HepG2 (cell line): ENCODE measurements around the gene PRPSAP1. TPM values are rescaled to one million over a fixed set of nuclear protein-coding genes. Genes with fewer than 3 reads are reported as not detected.
A peak's percentile ranks its signal among the peaks of the same experiment; 100 is the strongest.

ENCODE experiments used
- ATF4 ChIP-seq, 2 experiments: fragments of 450-650 bp in 1 of 2; sonication (generic) in 1 of 2; formaldehyde crosslinking; IDR thresholded peaks; 2 replicates each; pipeline versions ENCODE4 v1.5.0 to v1.8.0; 2020 to 2022; ENCODE audit warnings: mild to moderate bottlenecking in 1 of 2, missing genetic modification reagents in 1 of 2
- BRF2 ChIP-seq: sonication (generic); formaldehyde crosslinking; IDR thresholded peaks from 2 replicates; pipeline ENCODE4 v1.8.1; 2022; ENCODE audit warnings: mild to moderate bottlenecking, missing genetic modification reagents
- CREB1 ChIP-seq, 2 experiments: fragments of 450-650 bp in 1 of 2; IDR thresholded peaks; 2 replicates each; pipeline ENCODE4 v1.6.1; 2016 to 2017; ENCODE audit warnings: control low read depth in 1 of 2, mild to moderate bottlenecking in 1 of 2, missing compliant biosample characterization in 1 of 2, missing genetic modification characterization in 1 of 2
- EP300 ChIP-seq, 3 experiments: sonication (generic) in 1 of 3; formaldehyde crosslinking in 1 of 3; IDR thresholded peaks; 2 replicates each; pipeline versions ENCODE4 v1.5.1 to v1.6.1; 2011 to 2020; ENCODE audit warnings: low read depth in 2 of 3, low read length in 2 of 3, borderline replicate concordance in 1 of 3, improper control_type of control experiment in 1 of 3, mild to moderate bottlenecking in 1 of 3, missing genetic modification reagents in 1 of 3, moderate library complexity in 1 of 3
- HNRNPK ChIP-seq: fragments of 200-400 bp; formaldehyde crosslinking; IDR thresholded peaks from 2 replicates; pipeline ENCODE4 v1.6.1; 2018; ENCODE audit warnings: low read length, low read depth, moderate library complexity, mild to moderate bottlenecking; ENCODE audit not compliant: poor library complexity, severe bottlenecking
- KDM2A ChIP-seq: sonication (generic); formaldehyde crosslinking; IDR thresholded peaks from 2 replicates; pipeline ENCODE4 v1.4.0; 2020; ENCODE audit warnings: low read depth, missing genetic modification reagents, borderline replicate concordance
- MATR3 ChIP-seq: sonication (generic); formaldehyde crosslinking; IDR thresholded peaks from 2 replicates; pipeline ENCODE4 v1.4.0; 2020; ENCODE audit warnings: missing genetic modification reagents
- NRL ChIP-seq: sonication (generic); formaldehyde crosslinking; IDR thresholded peaks from 2 replicates; pipeline ENCODE4 v1.5.0; 2020; ENCODE audit warnings: missing genetic modification reagents, mild to moderate bottlenecking, moderate library complexity, borderline replicate concordance
- PTBP1 ChIP-seq: fragments of 200-400 bp; formaldehyde crosslinking; IDR thresholded peaks from 2 replicates; pipeline ENCODE4 v1.6.1; 2018; ENCODE audit warnings: low read length, low read depth; ENCODE audit not compliant: poor library complexity, severe bottlenecking
- SIN3B ChIP-seq: fragments of 150-350 bp; IDR thresholded peaks from 2 replicates; pipeline ENCODE4 v1.6.1; 2014; ENCODE audit warnings: low read length
- TEAD3 ChIP-seq: optimal IDR thresholded peaks from 2 replicates; pipeline ENCODE3; 2016; ENCODE audit warnings: borderline replicate concordance
- TRIM24 ChIP-seq: sonication (generic); formaldehyde crosslinking; IDR thresholded peaks from 2 replicates; pipeline ENCODE4 v1.8.0; 2022; ENCODE audit warnings: mild to moderate bottlenecking, missing genetic modification reagents
- ZFP36 ChIP-seq: fragments of 150-350 bp; IDR thresholded peaks from 2 replicates; pipeline ENCODE4 v1.6.1; 2018; ENCODE audit warnings: borderline replicate concordance, low read length, low read depth; ENCODE audit not compliant: partially characterized antibody
- ZNF234 ChIP-seq: sonication (generic); formaldehyde crosslinking; conservative IDR thresholded peaks from 2 replicates; pipeline ENCODE4 v1.5.1; 2020; ENCODE audit warnings: mild to moderate bottlenecking, missing genetic modification reagents
- ZNF318 ChIP-seq: sonication (generic); formaldehyde crosslinking; IDR thresholded peaks from 2 replicates; pipeline ENCODE4 v1.4.0; 2020; ENCODE audit warnings: mild to moderate bottlenecking, missing genetic modification reagents
- ZNF615 ChIP-seq: sonication (generic); formaldehyde crosslinking; IDR thresholded peaks from 2 replicates; pipeline ENCODE4 v1.5.0; 2020; ENCODE audit warnings: mild to moderate bottlenecking, missing genetic modification reagents, borderline replicate concordance
- ZNF691 ChIP-seq: sonication (generic); formaldehyde crosslinking; IDR thresholded peaks from 2 replicates; pipeline ENCODE4 v1.4.0; 2020; ENCODE audit warnings: missing genetic modification reagents, low read depth, mild to moderate bottlenecking, borderline replicate concordance
- polyA plus RNA-seq, 8 experiments: library from polyadenylated mRNA; depleted of rRNA in 3 of 8; stranded (reverse) in 7 of 8; unstranded in 1 of 8; fragments of >200 nt; fragmentation: Illumina TruSeq in 4 of 8; extraction: Trizol in 4 of 8; gene quantifications; 2 replicates each; pipeline versions ENCODE4 v1.2.1 to v1.2.3, GENCODE V29; 2011 to 2016; ENCODE audit warnings: low read depth in 4 of 8, missing spikeins in 1 of 8, mixed read lengths in 1 of 8; ENCODE audit not compliant: insufficient read depth in 1 of 8
- total RNA-seq, 5 experiments: library from RNA; depleted of rRNA; stranded (reverse); fragments of >200 nt; fragmentation: Illumina TruSeq; extraction: Trizol; gene quantifications; 2 replicates each; pipeline ENCODE4 v1.2.3, GENCODE V29; 2016; ENCODE audit warnings: low read depth in 1 of 5

The PRPSAP1 gene
- total and polyA plus RNA-seq, 2 of the 13 experiments (the other 11 are each of a cell fraction or from before 2014, with no cell fraction given), result 91.1 to 314 TPM

GRCh38 chr17:76379646-76380376 is 26.1 kb upstream of the PRPSAP1 start (continued):
- TF ChIP-seq ZNF318 (CRISPR knock-in tag) (no peak), EP300 (IDR thresholded peaks at IDR 0.05; ENCODE audit: low read depth in 2 of 2, low read length in 2 of 2) (no peak), EP300 (CRISPR knock-in tag; IDR thresholded peaks at IDR 0.05; ENCODE audit: borderline replicate concordance) (no peak), PTBP1 (no peak), ZNF691 (CRISPR knock-in tag) (no peak), BRF2 (no peak), ZNF615 (CRISPR knock-in tag) (no peak), CREB1 (IDR thresholded peaks at IDR 0.05) (no peak), CREB1 (CRISPR knock-in tag; IDR thresholded peaks at IDR 0.05) (no peak), ZNF234 (CRISPR knock-in tag) (no peak), TRIM24 (no peak), SIN3B (no peak), KDM2A (no peak), MATR3 (no peak), TEAD3 (CRISPR knock-in tag) (peak; percentile 11), ATF4 (CRISPR knock-in tag; IDR thresholded peaks at IDR 0.05) (no peak), HNRNPK (no peak), ZFP36 (no peak), NRL (CRISPR knock-in tag) (peak; percentile 6; the same call in 1 of the 2 replicates)
